NCI-H748 (cell line): Measurements from ENCODE around the gene RPS3.
"Not testable (repeated sequence)": the region's sequence is repeated elsewhere in the genome, so short reads cannot be mapped to it uniquely, and the experiment has no call there.

ENCODE experiments used
- DNase-seq: peaks from one replicate; lab custom pipeline; 2025; ENCODE audit not compliant: unreplicated experiment; lab: John Stamatoyannopoulos, UW

Gene RPS3

GRCh38 chr11:75380245-75380644 lies 19.1 kb upstream of the RPS3 start:
- DNase-seq: no peak

- no peak for DNase-seq
Observed at GRCh38 chr11:75380716-75381420, 18.4 kb upstream of the RPS3 start.

GRCh38 chr11:75383246-75383645 lies 16.1 kb upstream of the RPS3 start:
- no peak for DNase-seq

GRCh38 chr11:75384438-75385080 lies 14.8 kb upstream of the RPS3 start:
- peak; percentile 68 for DNase-seq

- DNase-seq: no peak
Observed at GRCh38 chr11:75386942-75387630, 12.2 kb upstream of the RPS3 start.

GRCh38 chr11:75387736-75388294 lies 11.5 kb upstream of the RPS3 start:
- no peak for DNase-seq

GRCh38 chr11:75388386-75389275 lies 10.7 kb upstream of the RPS3 start:
- peak; percentile 93 for DNase-seq

- no peak for DNase-seq
Observed at GRCh38 chr11:75389276-75389605, 10.1 kb upstream of the RPS3 start.

- peak; percentile 13 for DNase-seq
Observed at GRCh38 chr11:75389925-75390324, 9.4 kb upstream of the RPS3 start.

- DNase-seq: no peak
Observed at GRCh38 chr11:75394085-75394840, 5.1 kb upstream of the RPS3 start.

- DNase-seq: no peak
Observed at GRCh38 chr11:75398906-75399305, 412 bp upstream of the RPS3 start.

GRCh38 chr11:75400146-75400865 lies 988 bp downstream of the RPS3 start:
- no peak for DNase-seq

- DNase-seq: no peak
Observed at GRCh38 chr11:75402002-75402773, 2.9 kb downstream of the RPS3 start.

GRCh38 chr11:75403037-75403436 lies 3.7 kb downstream of the RPS3 start:
- DNase-seq: no peak

- no peak for DNase-seq
Observed at GRCh38 chr11:75403983-75404658, 4.8 kb downstream of the RPS3 start.

GRCh38 chr11:75406338-75406777 lies 7.0 kb downstream of the RPS3 start:
- no peak for DNase-seq

GRCh38 chr11:75408957-75409219 lies 9.6 kb downstream of the RPS3 start:
- DNase-seq: no peak

- not testable (repeated sequence) for DNase-seq
Observed at GRCh38 chr11:75409971-75410370, 10.7 kb downstream of the RPS3 start.

- not testable (repeated sequence) for DNase-seq
Observed at GRCh38 chr11:75413146-75413545, 13.8 kb downstream of the RPS3 start.
